ENCODE data around the gene ARPIN.
"Not testable (repeated sequence)": the region's sequence is repeated elsewhere in the genome, so short reads cannot be mapped to it uniquely, and the experiment has no call there.

The ARPIN gene

DNA sequence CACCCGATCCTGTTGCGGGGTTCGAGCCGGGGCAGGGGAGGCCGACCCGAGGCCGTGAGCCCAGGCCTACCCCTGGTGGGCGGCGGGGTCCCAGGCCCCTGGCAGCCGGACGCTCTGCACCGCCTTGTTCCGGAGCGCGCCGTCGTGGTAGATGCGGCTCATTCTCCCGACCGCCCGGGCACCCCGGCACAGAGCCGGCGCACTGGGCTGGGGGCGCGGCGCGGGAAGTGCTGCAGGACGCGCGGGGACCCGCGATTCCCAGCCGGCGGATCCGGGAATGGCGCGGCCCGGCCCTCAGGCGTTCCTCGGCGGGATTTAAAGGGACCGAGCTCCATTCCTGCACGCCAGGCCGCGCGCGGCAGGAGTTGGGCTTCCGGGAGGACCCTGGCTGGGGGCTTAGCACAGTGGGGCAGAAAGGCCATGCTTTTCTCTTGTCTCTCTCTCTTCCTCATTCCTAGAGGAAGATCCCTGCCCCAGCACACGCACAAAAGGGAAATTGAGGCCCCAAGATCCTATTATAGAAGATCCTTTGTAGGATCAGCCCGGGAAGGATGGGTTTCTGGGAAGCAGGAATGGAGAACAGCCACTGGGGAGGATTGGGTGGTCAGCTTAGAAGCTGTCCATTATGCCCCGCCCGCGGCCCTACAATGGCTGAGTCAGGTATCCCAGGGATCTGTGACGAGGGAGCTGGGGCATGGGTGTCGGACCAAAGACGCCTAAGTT, at the start of gene ARPIN:
TSS of gene ARPIN (minus strand) at position 279 of the 723 bp plus-strand sequence. CDS start at position 162, 117 bp downstream.
- DNase-seq, result peak; percentile 44 to 95 (median 68)
- intact Hi-C loops (cut with DNase I), result no loop called here

- intact Hi-C loops (cut with DNase I), result no loop called here
- peak in 1 of 10 donors; percentile 56 for DNase-seq
These were observed 45.5 kb upstream of the ARPIN start for GRCh38 chr15:89958107-89958805.

DNA sequence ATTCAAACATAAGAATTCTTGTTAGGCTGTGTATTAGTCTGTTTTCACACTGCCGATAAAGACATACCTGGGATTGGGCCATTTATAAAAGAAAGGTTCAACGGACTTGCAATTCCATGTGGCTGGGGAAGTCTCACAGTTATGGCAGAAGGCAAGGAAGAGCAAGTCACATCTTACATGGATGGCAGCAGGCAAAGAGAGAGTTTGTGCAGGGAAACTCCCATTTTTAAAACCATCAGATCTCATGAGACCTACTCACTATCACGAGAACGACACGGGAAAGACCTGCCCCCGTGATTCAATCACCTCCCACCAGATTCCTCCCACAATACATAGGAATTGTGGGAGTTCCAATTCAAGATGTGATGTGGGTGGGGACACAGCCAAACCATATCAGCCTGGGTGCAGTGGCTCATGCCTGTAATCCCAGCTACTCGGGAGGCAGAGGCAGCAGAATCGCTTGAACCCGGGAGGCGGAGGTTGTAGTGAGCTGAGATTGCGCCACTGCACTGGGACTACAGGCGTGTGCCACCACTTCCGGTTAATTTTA, 42.8 kb upstream of the ARPIN start:
- peak in 1 of 10 donors; percentile 24 for DNase-seq
- intact Hi-C loops (cut with DNase I), result not testable (repeated sequence)

GRCh38 chr15:89954541-89954940, 41.8 kb upstream of the ARPIN start:
- no peak for DNase-seq
- intact Hi-C loops (cut with DNase I), result no loop called here

GRCh38 chr15:89948796-89949195, 36.0 kb upstream of the ARPIN start:
- intact Hi-C loops (cut with DNase I), result no loop called here
- DNase-seq, result no peak

- no peak for DNase-seq
These were observed 34.6 kb upstream of the ARPIN start for GRCh38 chr15:89947385-89947784.

DNA sequence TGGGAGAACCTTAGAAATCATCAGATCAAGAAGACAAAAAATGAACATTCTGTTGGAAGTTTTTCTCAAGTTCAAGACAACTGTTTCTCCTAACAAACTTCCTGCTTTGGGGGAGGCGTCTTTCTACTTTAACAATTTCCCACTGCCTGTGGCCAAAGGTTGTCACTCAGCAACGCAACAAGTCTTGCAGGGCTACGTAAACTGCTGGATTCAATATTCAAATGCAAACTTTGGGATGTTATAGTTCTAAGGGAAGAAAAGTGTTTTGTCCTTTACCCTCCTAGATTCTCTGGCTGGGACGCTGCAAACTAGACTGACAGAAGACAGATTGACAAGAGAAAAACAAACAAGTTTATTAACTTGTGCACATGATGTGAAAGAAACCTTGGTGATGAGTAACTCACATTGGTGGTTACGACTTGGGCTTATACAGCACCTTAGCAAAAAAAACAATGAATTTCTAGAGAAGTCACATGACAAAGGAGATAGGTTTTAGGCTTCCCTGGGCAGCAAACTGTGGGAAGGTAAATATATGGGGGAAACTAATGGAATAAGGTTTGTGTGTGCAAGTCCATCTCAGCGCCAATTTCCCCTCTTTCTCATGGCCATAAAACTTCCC, 34.0 kb upstream of the ARPIN start:
- intact Hi-C loops (cut with DNase I), result no loop called here
- no peak for DNase-seq

More at GRCh38 chr15:89947385-89947784, 34.6 kb upstream of the ARPIN start:
- intact Hi-C loops (cut with DNase I), result no loop called here

DNA sequence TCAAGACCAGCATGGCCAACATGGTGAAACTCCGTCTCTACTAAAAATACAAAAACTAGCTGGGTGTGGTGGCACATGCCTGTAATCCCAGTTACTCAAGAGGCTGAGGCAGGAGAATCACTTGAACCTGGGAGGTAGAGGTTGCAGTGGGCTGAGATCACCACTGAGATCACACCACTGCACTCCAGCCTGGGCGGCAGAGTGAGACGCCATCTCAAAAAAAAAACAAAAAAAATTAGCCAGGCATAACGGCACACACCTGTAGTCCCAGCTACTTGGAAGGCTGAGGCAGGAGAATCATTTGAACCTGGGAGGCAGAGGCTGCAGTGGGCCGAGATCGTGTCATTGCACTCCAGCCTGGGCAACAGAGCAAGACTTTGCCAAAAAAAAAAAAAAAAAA, 31.0 kb upstream of the ARPIN start:
- DNase-seq; intact Hi-C loops (cut with DNase I): not testable (repeated sequence)

GRCh38 chr15:89939910-89940309, 27.2 kb upstream of the ARPIN start:
- no peak for DNase-seq
- intact Hi-C loops (cut with DNase I), result no loop called here

GRCh38 chr15:89939377-89939776, 26.6 kb upstream of the ARPIN start:
- intact Hi-C loops (cut with DNase I), result not testable (repeated sequence)

DNA sequence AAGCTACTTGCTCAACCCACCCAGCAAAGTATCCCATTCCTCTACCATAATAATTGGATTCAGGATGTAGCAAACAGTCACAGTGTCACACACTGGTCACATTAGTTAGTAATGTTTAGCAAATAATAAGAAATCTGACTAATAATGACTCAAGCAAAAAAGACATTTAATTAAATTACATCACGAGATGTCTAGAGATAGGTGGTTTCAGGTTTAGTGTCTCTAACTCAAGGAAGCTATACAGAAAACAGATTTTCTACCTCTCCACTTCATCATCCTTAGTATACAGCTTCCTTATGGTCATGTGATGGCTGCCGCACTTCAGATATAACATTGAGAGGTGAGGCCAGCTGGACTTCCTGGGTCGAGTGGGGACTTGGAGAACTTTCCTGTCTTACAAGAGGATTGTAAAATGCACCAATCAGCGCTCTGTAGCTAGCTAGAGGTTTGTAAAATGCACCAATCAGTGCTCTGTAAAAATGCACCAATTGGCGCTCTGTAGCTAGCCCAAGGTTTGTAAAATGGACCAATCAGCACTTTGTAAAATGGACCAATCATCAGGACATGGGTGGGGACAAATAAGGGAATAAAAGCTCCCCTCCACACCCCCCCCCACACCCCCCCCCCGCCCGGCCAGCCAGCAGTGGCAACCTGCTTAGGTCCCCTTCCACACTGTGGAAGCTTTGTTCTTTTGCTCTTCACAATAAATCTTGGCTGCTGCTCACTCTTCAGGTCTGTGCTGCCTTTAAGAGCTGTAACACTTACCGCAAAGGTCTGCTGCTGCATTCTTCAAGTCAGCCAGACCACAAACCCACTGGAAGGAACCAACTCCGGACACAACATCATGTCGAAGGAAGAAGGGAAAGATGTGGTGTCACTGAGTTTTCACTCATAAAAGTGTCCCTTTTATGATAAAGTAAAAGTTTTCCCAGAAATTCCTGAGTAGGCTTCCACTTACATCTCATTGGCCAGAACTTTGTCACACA, 24.9 kb upstream of the ARPIN start:
- intact Hi-C loops (cut with DNase I), result no loop called here

More at GRCh38 chr15:89939377-89939776, 26.6 kb upstream of the ARPIN start:
- not testable (repeated sequence) for DNase-seq

DNA sequence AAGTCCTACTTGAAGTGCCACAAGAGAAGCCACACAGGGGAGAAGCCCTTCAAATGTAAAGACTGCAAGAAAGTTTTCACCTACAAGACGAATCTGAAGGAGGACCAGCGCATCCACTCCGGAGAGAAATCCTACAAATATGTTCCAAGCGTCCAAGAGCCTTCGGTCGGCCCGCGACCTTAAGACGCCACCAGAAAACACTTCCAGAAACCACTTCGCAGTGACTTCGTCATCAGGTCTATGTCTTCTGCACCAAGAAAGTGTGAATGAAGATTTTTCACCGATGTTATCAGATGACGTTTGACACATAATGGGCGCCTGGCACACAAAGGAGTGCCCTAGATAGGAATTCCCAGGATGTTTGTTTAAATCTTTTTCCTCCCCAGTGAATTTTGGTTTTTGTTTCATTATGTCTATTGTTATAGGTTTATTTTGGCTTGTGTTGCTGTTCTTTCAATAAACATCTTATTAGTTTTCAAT, 24.1 kb upstream of the ARPIN start:
- intact Hi-C loops (cut with DNase I), result no loop called here
- DNase-seq, result no peak

More for the DNA sequence above, 24.9 kb upstream of the ARPIN start:
- DNase-seq, result no peak

- DNase-seq, result no peak
- intact Hi-C loops (cut with DNase I), result no loop called here
These were observed 23.5 kb upstream of the ARPIN start for GRCh38 chr15:89936051-89936785.

DNA sequence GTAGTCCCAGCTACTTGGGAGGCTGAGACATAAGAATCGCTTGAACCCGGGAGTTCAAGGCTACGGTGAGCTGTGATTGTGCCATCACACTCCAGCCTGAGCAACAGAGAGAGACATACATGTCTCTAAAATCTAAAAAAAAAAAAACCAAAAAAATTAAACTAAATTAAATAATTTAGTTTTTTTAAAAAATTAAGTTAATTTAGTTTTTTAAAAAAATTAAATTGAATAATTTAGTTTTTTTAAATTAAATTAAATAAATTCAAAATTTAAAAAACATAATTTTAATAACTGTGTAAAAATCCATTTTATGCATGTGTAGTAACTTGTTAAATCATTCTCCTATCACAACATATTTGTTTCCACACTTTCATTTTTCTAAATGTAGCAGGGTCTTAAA, 20.1 kb upstream of the ARPIN start:
- no peak for DNase-seq
- intact Hi-C loops (cut with DNase I), result no loop called here

DNA sequence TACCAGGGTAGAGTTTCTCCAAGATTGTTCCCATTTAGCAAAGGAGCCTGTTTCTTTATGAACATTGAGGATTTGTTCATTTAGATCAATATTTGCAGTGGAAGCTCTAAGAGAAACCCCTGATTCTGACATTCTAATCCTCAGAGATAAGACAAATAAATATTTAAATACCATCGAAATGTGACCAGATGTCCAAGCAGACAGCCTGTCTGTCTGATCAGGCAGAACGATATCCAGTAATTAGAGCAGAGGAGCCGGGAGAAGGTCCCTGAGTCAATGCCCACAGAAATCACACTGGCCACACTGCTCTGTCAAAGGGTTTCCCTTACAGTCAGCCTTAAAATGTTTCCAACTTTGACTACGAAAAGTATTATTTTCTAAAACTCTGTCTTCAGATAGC, 15.7 kb upstream of the ARPIN start:
- no peak for DNase-seq
- intact Hi-C loops (cut with DNase I), result no loop called here

DNA sequence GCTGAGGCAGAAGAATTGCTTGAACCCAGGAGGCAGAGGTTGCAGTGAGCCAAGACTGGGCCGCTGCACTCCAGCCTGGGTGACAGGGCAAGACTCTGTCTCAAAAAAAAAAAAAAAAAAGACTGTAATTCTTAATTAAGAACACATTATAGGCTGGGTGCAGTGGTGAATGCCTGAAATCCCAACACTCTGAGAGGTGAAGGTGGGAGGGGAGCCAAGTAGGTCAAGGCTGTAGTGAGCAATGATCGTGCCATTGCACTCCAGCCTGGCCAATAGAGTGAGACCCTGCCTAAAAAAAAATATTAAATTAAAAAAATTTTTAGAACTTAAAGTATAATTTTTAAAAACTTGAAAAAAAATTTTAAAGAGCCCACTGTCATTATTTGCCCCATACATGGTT, 13.4 kb upstream of the ARPIN start:
- intact Hi-C loops (cut with DNase I), result no loop called here
- DNase-seq, result peak in 1 of 10 donors; percentile 19

GRCh38 chr15:89917442-89918101, 4.8 kb upstream of the ARPIN start:
- intact Hi-C loops (cut with DNase I), result no loop called here

GRCh38 chr15:89916660-89917059, 3.9 kb upstream of the ARPIN start:
- no peak for DNase-seq
- intact Hi-C loops (cut with DNase I), result no loop called here

More at GRCh38 chr15:89917442-89918101, 4.8 kb upstream of the ARPIN start:
- no peak for DNase-seq

All from posterior cingulate gyrus (tissue), 11 donors.